HCT116 (cell line): ENCODE measurements around the gene PRPH.

Experiments
- ELF1 ChIP-seq: IDR thresholded peaks from 2 replicates; pipeline ENCODE4 v1.6.1; 2012; ENCODE audit warnings: low read depth, borderline replicate concordance
- EZH2 ChIP-seq: fragments of 200-600 bp; sonication (generic); IDR thresholded peaks from 2 replicates; pipeline ENCODE4 v1.6.1; 2017; ENCODE audit warnings: antibody characterized with exemption, mixed run types
- EZH2phosphoT487 ChIP-seq: fragments of 200-600 bp; IDR thresholded peaks from 2 replicates; pipeline ENCODE4 v1.6.1; 2018; ENCODE audit warnings: antibody characterized with exemption, borderline replicate concordance
- JUND ChIP-seq: IDR thresholded peaks from 2 replicates; pipeline ENCODE4 v1.6.1; 2012
- POLR2A ChIP-seq: IDR thresholded peaks from 2 replicates; pipeline ENCODE4 v1.7.0; 2011; ENCODE audit warnings: borderline replicate concordance; ENCODE audit not compliant: insufficient read depth, insufficient read length; ENCODE audit errors: extremely low read depth
- RAD21 ChIP-seq: IDR thresholded peaks from 2 replicates; pipeline ENCODE4 v1.6.1; 2012; ENCODE audit warnings: low read depth, mild to moderate bottlenecking
- SIN3A ChIP-seq: IDR thresholded peaks from 2 replicates; pipeline ENCODE4 v1.6.1; 2012; ENCODE audit warnings: low read depth
- YY1 ChIP-seq: IDR thresholded peaks from 2 replicates; pipeline ENCODE4 v1.6.1; 2011; ENCODE audit warnings: low read length, low read depth, moderate library complexity, mild to moderate bottlenecking; ENCODE audit not compliant: insufficient replicate concordance; ENCODE audit errors: extremely low read depth
- TF ChIP-seq, protein P1 (sequence below), 3 experiments: fragments of 200-600 bp in 1 of 3; sonication (generic) in 1 of 3; IDR thresholded peaks in 2 of 3; conservative IDR thresholded peaks in 1 of 3; 2 replicates each; pipeline ENCODE4 v1.5.1; 2012 to 2017; ENCODE audit warnings: low read depth in 2 of 3, low read length in 2 of 3, antibody characterized with exemption in 1 of 3, borderline replicate concordance in 1 of 3, control low read depth in 1 of 3, mild to moderate bottlenecking in 1 of 3, mixed read lengths in 1 of 3, mixed run types in 1 of 3, moderate library complexity in 1 of 3; ENCODE audit not compliant: insufficient read depth in 1 of 3

DNA sequence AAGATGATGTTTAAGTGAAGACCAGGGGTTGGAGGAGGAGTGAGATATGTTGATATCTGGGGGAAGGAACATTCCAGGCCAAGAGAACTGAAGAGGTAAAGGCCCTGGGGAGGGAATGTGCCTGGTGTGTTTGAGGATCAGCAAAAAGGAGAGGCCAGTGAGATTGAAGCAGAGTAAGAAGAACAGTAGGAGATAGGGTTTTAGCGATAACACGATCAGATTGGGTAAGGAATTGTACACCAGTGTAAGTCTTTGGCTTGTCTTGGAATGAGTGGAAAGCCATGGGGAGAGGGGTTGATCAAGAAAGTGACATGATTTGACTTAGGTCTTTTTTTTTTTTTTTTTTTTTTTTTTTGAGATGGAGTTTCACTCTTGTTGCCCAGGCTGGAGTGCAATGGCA, 32.9 kb downstream of the PRPH start:
- TF ChIP-seq YY1: no peak
- no peak for TF ChIP-seq SIN3A
- TF ChIP-seq, protein P1, sequence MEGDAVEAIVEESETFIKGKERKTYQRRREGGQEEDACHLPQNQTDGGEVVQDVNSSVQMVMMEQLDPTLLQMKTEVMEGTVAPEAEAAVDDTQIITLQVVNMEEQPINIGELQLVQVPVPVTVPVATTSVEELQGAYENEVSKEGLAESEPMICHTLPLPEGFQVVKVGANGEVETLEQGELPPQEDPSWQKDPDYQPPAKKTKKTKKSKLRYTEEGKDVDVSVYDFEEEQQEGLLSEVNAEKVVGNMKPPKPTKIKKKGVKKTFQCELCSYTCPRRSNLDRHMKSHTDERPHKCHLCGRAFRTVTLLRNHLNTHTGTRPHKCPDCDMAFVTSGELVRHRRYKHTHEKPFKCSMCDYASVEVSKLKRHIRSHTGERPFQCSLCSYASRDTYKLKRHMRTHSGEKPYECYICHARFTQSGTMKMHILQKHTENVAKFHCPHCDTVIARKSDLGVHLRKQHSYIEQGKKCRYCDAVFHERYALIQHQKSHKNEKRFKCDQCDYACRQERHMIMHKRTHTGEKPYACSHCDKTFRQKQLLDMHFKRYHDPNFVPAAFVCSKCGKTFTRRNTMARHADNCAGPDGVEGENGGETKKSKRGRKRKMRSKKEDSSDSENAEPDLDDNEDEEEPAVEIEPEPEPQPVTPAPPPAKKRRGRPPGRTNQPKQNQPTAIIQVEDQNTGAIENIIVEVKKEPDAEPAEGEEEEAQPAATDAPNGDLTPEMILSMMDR (IDR thresholded peaks at IDR 0.05 in 2 of 3, conservative IDR thresholded peaks at IDR 0.05 in 1 of 3; ENCODE audit: borderline replicate concordance in 1 of 3, insufficient read depth in 1 of 3, low read depth in 2 of 3, low read length in 2 of 3): no peak
- TF ChIP-seq POLR2A: no peak
- TF ChIP-seq EZH2: no peak
- no peak for TF ChIP-seq JUND
- no peak for TF ChIP-seq RAD21
- TF ChIP-seq ELF1: no peak
- no peak for TF ChIP-seq EZH2phosphoT487
